GM12891 (cell line): Measurements from ENCODE around the gene GPRASP3.
A peak's percentile ranks its signal among the peaks of the same experiment; 100 is the strongest.

Experiments used
- DNase-seq: peaks from one replicate; pipeline ENCODE4 v3.0.0; 2011; ENCODE audit warnings: low spot score; ENCODE audit not compliant: insufficient read length
- FAIRE-seq: peaks from 2 replicates; lab custom pipeline; 2011; peaks lifted over from hg19 to GRCh38; lab: Jason Lieb, UNC
- PAX5 ChIP-seq: IDR thresholded peaks from 2 replicates; pipeline ENCODE4 v1.6.1; 2011; ENCODE audit warnings: low read length, moderate library complexity, mild to moderate bottlenecking; ENCODE audit not compliant: insufficient read depth, severe bottlenecking
- POLR2A ChIP-seq: IDR thresholded peaks from 2 replicates; pipeline ENCODE4 v1.6.1; 2011; ENCODE audit warnings: low read depth, low read length, control low read depth
- POLR2AphosphoS5 ChIP-seq: IDR thresholded peaks from 2 replicates; pipeline ENCODE4 v1.6.1; 2011; ENCODE audit warnings: low read depth, low read length, control low read depth
- POU2F2 ChIP-seq: IDR thresholded peaks from 2 replicates; pipeline ENCODE4 v1.6.1; 2011; ENCODE audit warnings: low read depth, mild to moderate bottlenecking, control low read depth, low read length, moderate library complexity
- SPI1 ChIP-seq: IDR thresholded peaks from 2 replicates; pipeline ENCODE4 v1.6.1; 2011; ENCODE audit warnings: low read depth, low read length, control low read depth
- TAF1 ChIP-seq: IDR thresholded peaks from 2 replicates; pipeline ENCODE4 v1.6.1; 2011; ENCODE audit warnings: low read depth, low read length, control low read depth

The GPRASP3 gene

GRCh38 chrX:102744307-102744706 lies 23.8 kb downstream of the GPRASP3 start:
- no peak for FAIRE-seq
- no peak for TF ChIP-seq SPI1
- TF ChIP-seq POLR2A = no peak
- no peak for TF ChIP-seq POLR2AphosphoS5
- no peak for TF ChIP-seq POU2F2
- TF ChIP-seq PAX5 = no peak
- TF ChIP-seq TAF1 = no peak
- no peak for DNase-seq

DNA sequence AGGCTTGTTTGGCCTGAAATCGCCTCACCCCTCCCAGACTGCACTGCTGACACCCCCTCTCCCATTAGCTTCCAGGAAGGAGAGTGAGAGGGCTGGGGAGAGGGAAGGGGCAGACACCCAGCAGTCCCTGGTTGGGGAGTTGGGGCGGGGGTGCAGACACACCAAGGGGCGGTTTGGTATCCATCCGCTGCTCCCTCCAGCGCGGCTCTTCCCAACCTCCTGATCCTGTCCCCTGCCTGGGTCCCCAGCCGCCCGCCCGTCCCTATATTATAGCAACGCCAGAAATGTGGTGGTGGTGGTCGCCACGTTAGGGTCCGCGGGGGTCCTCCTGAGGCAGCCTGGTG lies 24.9 kb downstream of the GPRASP3 start:
- TF ChIP-seq SPI1 = no peak
- no peak for TF ChIP-seq POLR2A
- no peak for TF ChIP-seq PAX5
- TF ChIP-seq POU2F2 = no peak
- TF ChIP-seq TAF1 = no peak
- TF ChIP-seq POLR2AphosphoS5 = no peak
- FAIRE-seq (no peak), DNase-seq (no peak)

GRCh38 chrX:102745857-102746584 lies 25.5 kb downstream of the GPRASP3 start:
- DNase-seq = no peak
- TF ChIP-seq SPI1 (no peak), POU2F2 (no peak), POLR2AphosphoS5 (no peak), TAF1 (no peak)
- FAIRE-seq = peak; percentile 5

DNA sequence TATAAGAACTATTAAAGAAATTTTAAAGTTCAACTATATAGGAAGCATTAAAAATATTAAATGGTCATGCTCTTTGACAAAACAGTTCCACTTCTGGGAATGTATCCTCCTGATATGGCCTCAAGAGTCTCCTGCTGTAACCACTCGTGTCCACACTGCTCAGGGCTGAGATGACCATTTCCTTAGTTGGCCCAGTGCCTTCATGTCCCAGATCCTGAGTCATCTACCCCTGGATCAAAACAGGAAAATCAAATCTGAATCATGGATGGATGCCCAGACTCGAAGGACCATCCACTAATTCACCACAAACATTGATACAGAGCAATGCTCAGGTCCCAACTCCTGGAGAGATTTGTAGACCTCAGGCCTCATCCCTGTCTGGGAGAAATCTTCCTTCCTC lies 44.7 kb downstream of the GPRASP3 start:
- DNase-seq (no peak), FAIRE-seq (no peak)
- TF ChIP-seq TAF1 = no peak
- no peak for TF ChIP-seq POU2F2
- TF ChIP-seq SPI1 = no peak
- TF ChIP-seq POLR2AphosphoS5 = no peak
- TF ChIP-seq POLR2A = no peak
- TF ChIP-seq PAX5 = no peak

DNA sequence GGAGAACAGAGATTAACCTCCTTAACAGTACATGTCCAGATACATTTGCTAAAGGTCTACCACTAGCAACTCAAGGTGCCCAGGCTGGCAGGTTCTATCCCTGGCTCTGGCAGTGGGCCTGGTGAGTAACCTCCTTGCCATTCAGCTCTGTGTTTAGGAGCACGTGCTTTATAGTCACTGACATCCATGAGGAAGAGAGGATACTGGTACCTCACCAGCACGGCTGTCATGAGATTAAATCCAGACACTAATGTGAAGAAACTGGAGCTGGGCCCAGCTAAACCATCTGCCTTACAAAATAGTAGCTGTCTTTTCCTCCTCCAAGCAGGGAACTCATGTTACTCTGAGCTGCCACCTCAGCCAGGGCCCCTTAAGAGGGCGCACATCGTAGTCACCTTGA lies 45.3 kb downstream of the GPRASP3 start:
- TF ChIP-seq POU2F2 (no peak), TAF1 (no peak), SPI1 (no peak), POLR2A (no peak), PAX5 (no peak), POLR2AphosphoS5 (no peak)
- DNase-seq (no peak), FAIRE-seq (no peak)

DNA sequence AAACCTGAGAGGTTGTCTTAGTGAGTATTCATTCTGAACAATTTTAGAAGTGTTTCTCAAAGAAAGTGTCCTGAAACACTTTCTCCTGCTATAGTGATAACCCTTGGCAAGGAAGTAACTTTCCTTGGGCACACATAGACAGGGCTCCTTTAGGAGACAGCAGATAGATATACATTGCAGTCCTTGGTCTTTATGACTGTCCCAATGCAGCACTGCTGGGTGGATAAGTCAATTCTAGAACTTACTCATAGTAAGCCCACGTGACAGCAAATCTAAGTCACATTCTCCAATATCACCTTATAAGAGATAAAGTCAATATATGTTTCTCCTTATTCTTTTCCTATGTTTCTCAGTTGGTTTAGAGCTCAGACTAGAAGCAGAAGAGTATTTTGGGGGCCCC lies 46.7 kb downstream of the GPRASP3 start:
- no peak for FAIRE-seq

DNA sequence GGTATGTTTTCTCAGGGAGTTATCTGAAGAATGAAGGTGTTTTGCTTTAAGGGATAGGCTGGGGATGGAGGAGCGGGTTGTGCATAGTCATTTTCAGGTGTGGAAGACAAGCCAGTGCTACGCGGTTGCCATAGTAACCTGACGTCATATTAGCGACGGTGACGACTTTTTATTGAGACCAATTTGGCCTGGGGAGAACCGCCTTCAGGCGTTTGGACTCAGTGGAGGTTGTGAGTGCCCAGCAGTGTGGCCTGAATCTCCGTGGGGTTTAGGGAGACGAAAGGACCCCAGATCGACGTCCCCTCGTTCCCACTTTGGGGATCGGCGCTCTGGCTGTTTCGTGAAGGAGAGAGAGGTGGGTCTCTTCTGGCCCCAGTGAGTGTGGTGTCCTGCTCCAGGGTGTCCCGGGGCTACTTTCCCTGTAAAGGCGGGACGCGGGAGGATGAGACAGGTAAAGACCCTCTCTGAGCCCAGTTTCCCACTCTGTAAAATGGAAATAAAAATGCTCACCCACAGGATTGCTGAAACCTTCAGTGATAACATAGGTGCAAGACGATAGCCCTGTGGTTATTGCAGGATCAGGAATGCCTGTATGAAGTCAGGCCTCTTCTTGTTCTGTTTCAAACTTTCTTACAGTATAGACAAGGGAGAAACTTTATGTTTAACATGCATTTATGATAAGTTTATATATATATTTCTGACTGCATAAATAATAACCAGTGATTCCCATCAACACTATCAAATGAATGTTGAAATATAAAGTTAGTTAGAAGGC lies 48.6 kb downstream of the GPRASP3 start:
- TF ChIP-seq TAF1 = 0 out of 2 replicates have a peak, but pooled peaks have one; percentile 41
- peak; percentile 59; the same call in 1 of the 2 replicates for TF ChIP-seq POLR2AphosphoS5
- TF ChIP-seq POLR2A = peak; percentile 68
- TF ChIP-seq PAX5 = no peak
- DNase-seq (peak; percentile 30), FAIRE-seq (peak; percentile 97)

More for the DNA sequence above, 46.7 kb downstream of the GPRASP3 start:
- TF ChIP-seq POLR2AphosphoS5 (no peak), POU2F2 (no peak), SPI1 (no peak), TAF1 (no peak), POLR2A (no peak), PAX5 (no peak)
- no peak for DNase-seq
